Mesodermal cell (in vitro differentiated cells): ENCODE measurements around the gene EEF1G. TPM values are rescaled to one million over a fixed set of nuclear protein-coding genes. Genes with fewer than 3 reads are reported as not detected.
"Not testable (repeated sequence)": the region's sequence is repeated elsewhere in the genome, so short reads cannot be mapped to it uniquely, and the experiment has no call there.

Experiments
- H3K27ac ChIP-seq: 2 replicates; pipeline ENCODE4 v1.7.0; 2013; ENCODE audit warnings: mild to moderate bottlenecking, low read depth, low read length, moderate library complexity; ENCODE audit not compliant: severe bottlenecking
- H3K36me3 ChIP-seq: 2 replicates; pipeline ENCODE4 v1.7.1; 2013; ENCODE audit warnings: mild to moderate bottlenecking, low read length, moderate library complexity; ENCODE audit not compliant: control insufficient read depth, insufficient read depth
- H3K4me1 ChIP-seq: one replicate; pipeline ENCODE4 v1.7.1; 2013; ENCODE audit warnings: mild to moderate bottlenecking, low read length; ENCODE audit not compliant: insufficient read depth, control insufficient read depth, poor library complexity, severe bottlenecking
- H3K4me3 ChIP-seq: 2 replicates; pipeline ENCODE4 v1.7.0; 2013; ENCODE audit warnings: low read length, control low read depth, mild to moderate bottlenecking; ENCODE audit not compliant: insufficient read depth, poor library complexity, severe bottlenecking; ENCODE audit errors: extremely low read depth
- H3K9me3 ChIP-seq: 2 replicates; pipeline ENCODE4 v1.7.1; 2013; ENCODE audit warnings: mild to moderate bottlenecking, low read length, moderate library complexity; ENCODE audit not compliant: control insufficient read depth
- WGBS, 2 experiments: methylation state at CpG; one replicate each; pipeline ENCODE4 v1.1.5; 2013; ENCODE audit warnings: missing lambda C conversion rate in 2 of 2; ENCODE audit not compliant: insufficient coverage in 2 of 2; 5-methylcytosine and 5-hydroxymethylcytosine counted together
- polyA plus RNA-seq, 2 experiments: library from polyadenylated mRNA; stranded (reverse); fragments of 50-300 nt; gene quantifications; one replicate each; pipeline ENCODE4 v1.2.3, GENCODE V29; 2013

EEF1G gene
- polyA plus RNA-seq (2013, experiment 1 of 2) = 1,929 TPM
- polyA plus RNA-seq (2013, experiment 2 of 2) = 1,695 TPM

- WGBS, 2 experiments = 0% methylated on average over 25 to 35 of the region's 46 CpGs
- H3K4me1 ChIP-seq = peaks cover 25% of the 10 kb centered on the region
Observed at GRCh38 chr11:62573592-62574362, at the start of gene EEF1G. EEF1G (minus strand) TSS chr11:62573891; CDS start chr11:62573842, 49 bp downstream.

DNA sequence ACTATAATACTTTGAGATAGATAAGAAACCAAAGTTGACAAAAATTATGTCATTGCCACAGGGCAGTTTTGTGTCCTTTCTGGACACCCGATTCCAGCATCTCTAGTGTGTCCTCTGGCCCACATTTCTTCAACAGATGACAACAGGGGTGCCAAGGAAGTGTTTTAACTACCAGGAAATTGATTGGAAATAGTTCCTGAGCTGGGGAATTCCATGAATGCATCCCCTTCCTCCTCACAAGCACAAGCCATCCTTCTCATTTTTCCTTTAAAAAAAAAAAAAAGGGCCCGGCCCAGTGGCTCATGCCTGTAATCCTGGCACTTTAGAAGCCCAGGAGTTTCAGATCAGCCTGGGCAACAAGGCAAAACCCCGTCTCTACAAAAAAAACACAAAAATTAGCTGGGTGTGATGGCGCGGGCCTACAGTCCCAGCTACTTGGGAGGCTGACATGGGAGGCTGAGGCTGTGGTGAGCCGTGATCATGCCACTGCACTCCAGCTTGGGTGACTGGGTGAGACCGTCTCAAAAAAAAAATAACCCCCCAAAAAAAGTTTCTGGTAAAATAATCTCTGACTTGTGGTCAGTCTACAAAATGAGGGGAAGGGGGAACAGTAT is 48.9 kb upstream of the EEF1G start:
- Histone ChIP-seq H3K27ac (peak overlapping the region; percentile 93), H3K4me3 (peak overlapping the region; percentile 74), H3K4me1 (peaks cover 12% of the 10 kb centered on the region), H3K9me3 (no peaks in the 10 kb centered on the region), H3K36me3 (peaks cover 37% of the 10 kb centered on the region)
- 100% methylated on average over 1 of the region's 7 CpGs for WGBS, 2 experiments

More at GRCh38 chr11:62573592-62574362, at the start of gene EEF1G:
- H3K9me3 ChIP-seq = no peaks in the 10 kb centered on the region
- H3K36me3 ChIP-seq = peaks cover 72% of the 10 kb centered on the region
- H3K27ac ChIP-seq = peak within 1 kb of the TSS; percentile 95
- peak within 1 kb of the TSS; percentile 100 for H3K4me3 ChIP-seq

DNA sequence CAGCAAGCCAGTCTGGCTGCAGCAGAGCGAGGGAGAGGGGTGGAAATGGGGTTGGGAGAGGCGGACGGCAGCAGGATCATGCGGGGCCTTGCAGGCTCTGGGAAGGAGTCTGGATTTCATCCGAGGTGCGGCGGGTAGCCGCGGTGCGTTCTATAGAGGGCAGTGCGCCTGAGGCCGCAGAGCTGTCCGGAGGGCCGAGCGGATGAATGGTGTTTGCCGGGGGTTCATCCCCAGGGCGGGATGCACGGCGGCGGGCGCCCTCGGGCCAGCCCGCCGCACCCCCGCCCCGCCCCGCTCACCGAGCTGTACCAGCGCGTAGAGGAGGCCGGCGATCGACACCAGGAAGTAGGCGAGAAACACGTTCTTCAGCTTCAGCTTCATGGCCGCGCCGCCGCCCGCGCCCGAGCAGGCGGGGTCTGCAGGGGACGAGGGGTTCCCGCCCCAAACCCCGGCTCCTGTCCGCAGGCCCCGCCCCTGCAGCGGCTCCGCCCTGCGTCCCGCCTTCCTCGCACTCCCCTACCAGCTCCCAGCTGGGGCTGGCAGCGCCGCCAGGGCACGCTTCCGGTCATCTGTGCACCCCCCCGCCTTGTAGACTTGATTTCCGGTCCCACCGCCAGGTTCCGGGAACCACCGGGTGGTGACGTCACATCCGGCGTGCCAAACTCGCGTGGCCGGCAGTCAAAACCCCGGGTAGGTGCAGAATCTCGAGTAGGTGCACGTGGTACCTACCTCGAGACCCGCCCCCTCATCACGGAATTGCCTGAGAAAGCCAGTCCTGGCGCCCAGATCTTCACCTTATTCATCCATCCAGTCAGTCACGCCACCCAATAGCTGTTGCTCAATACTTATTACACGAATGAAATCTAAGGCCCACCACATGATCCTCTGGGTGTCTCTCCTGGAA is 48.1 kb upstream of the EEF1G start, which contains the start of gene B3GAT3:
TSS of gene B3GAT3 (minus strand) at position 420 of the 904 bp plus-strand sequence. CDS start at position 381, 39 bp downstream.
- Histone ChIP-seq H3K36me3 (peaks cover 30% of the 10 kb centered on the region), H3K4me3 (peak within 1 kb of the TSS; percentile 74), H3K27ac (peak within 1 kb of the TSS; percentile 93), H3K9me3 (no peaks in the 10 kb centered on the region), H3K4me1 (peaks cover 12% of the 10 kb centered on the region)
- WGBS, 2 experiments = 1 to 3% methylated on average over 64 to 66 of the region's 77 CpGs

- WGBS, 2 experiments = 32% methylated on average over 6 of the region's 8 CpGs
- Histone ChIP-seq H3K27ac (peak overlapping the region; percentile 93), H3K4me3 (peak overlapping the region; percentile 74), H3K4me1 (peaks cover 12% of the 10 kb centered on the region), H3K9me3 (no peaks in the 10 kb centered on the region), H3K36me3 (peaks cover 22% of the 10 kb centered on the region)
Observed at GRCh38 chr11:62621027-62621566, 47.4 kb upstream of the EEF1G start.

DNA sequence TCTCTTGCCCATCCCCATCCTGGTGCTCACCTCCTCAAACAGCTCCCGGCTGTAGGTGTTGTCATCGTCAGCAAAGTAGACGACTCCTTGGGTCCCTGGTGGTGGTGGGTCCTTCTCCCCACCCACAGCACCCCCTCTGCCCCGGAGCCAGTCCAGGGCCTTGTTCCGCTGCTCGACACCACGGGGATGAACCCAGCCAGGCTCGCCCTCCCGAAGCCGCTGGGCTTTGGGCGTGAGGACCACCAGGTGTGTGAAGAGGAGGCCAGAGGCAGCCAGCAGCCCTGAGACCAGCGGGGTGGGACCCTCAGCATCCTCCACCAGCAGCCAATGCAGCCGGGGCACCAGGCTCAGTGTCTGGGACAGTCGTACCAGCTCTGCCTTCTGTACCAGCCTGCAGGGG is 43.3 kb upstream of the EEF1G start:
- not testable (repeated sequence) for H3K36me3 ChIP-seq, H3K4me3 ChIP-seq, H3K9me3 ChIP-seq, H3K4me1 ChIP-seq, H3K27ac ChIP-seq
- 100% methylated on average over 2 to 6 of the region's 14 CpGs for WGBS, 2 experiments

GRCh38 chr11:62615521-62615920 is 41.8 kb upstream of the EEF1G start:
- Histone ChIP-seq H3K9me3 (no peaks in the 10 kb centered on the region), H3K4me3 (no peak overlapping the region), H3K36me3 (peaks cover 5% of the 10 kb centered on the region), H3K27ac (no peak overlapping the region), H3K4me1 (peaks cover 9% of the 10 kb centered on the region)
- WGBS, 2 experiments = 89 to 93% methylated on average over 3 to 4 of the region's 7 CpGs

GRCh38 chr11:62614275-62614674 is 40.6 kb upstream of the EEF1G start:
- H3K4me3 ChIP-seq = no peak overlapping the region
- peaks cover 9% of the 10 kb centered on the region for H3K4me1 ChIP-seq
- no peaks in the 10 kb centered on the region for H3K9me3 ChIP-seq
- H3K36me3 ChIP-seq = peaks cover 14% of the 10 kb centered on the region
- no peak overlapping the region for H3K27ac ChIP-seq
- WGBS, 2 experiments = 90 to 95% methylated on average over 5 of the region's 8 CpGs

- Histone ChIP-seq H3K9me3 (no peaks in the 10 kb centered on the region), H3K4me3 (no peak overlapping the region), H3K36me3 (peaks cover 14% of the 10 kb centered on the region), H3K4me1 (peaks cover 9% of the 10 kb centered on the region), H3K27ac (peak overlapping the region; percentile 46)
- 92 to 94% methylated on average over 8 to 15 of the region's 15 CpGs for WGBS, 2 experiments
Observed at GRCh38 chr11:62613291-62613778, 39.6 kb upstream of the EEF1G start.

GRCh38 chr11:62612366-62613290 is 38.9 kb upstream of the EEF1G start, which contains the start of the genes EML3 and ROM1:
EML3 (minus strand) TSS chr11:62612775; CDS start chr11:62612457, 318 bp downstream.
ROM1 (plus strand) TSS chr11:62613257; CDS start chr11:62613282, 25 bp downstream.
- Histone ChIP-seq H3K9me3 (no peaks in the 10 kb centered on the region), H3K27ac (peak within 1 kb of the TSS; percentile 59), H3K4me3 (peak within 1 kb of the TSS; percentile 62), H3K36me3 (peaks cover 21% of the 10 kb centered on the region), H3K4me1 (peaks cover 9% of the 10 kb centered on the region)
- WGBS, 2 experiments = 1 to 5% methylated on average over 39 to 47 of the region's 91 CpGs
